Mesendoderm (in vitro differentiated cells): ENCODE data around the gene FHL1.

ENCODE experiments used
- DNase-seq: peaks from one replicate; pipeline ENCODE4 v3.0.0; 2013
- H2AK5ac ChIP-seq: 2 replicates; pipeline ENCODE4 v1.6.1; 2013; ENCODE audit warnings: low read length, inconsistent platforms
- H2BK120ac ChIP-seq: 2 replicates; pipeline ENCODE4 v1.6.1; 2013; ENCODE audit warnings: low read depth, mild to moderate bottlenecking, low read length, moderate library complexity, mixed read lengths
- H2BK15ac ChIP-seq: replicated peaks from 2 replicates; pipeline ENCODE4 v1.6.1; 2013; ENCODE audit warnings: low read depth, mild to moderate bottlenecking, moderate library complexity
- H2BK5ac ChIP-seq: 2 replicates; pipeline ENCODE4 v1.6.1; 2013; ENCODE audit warnings: low read length, inconsistent platforms
- H3K18ac ChIP-seq: 2 replicates; pipeline ENCODE4 v1.6.1; 2013; ENCODE audit warnings: mild to moderate bottlenecking, low read length, mixed read lengths
- H3K23ac ChIP-seq: one replicate; pipeline ENCODE4 v1.6.1; 2013; ENCODE audit warnings: low read length
- H3K27ac ChIP-seq: 2 replicates; pipeline ENCODE4 v1.5.1; 2013; ENCODE audit warnings: low read depth, mild to moderate bottlenecking, inconsistent platforms, low read length, moderate library complexity
- H3K27me3 ChIP-seq: 2 replicates; pipeline ENCODE4 v1.6.1; 2013; ENCODE audit warnings: low read length, control low read depth, mild to moderate bottlenecking, inconsistent platforms; ENCODE audit not compliant: insufficient read depth, poor library complexity
- H3K36me3 ChIP-seq: 2 replicates; pipeline ENCODE4 v1.6.1; 2013; ENCODE audit warnings: low read length, inconsistent platforms; ENCODE audit not compliant: control insufficient read depth, insufficient read depth
- H3K4ac ChIP-seq: one replicate; pipeline ENCODE4 v1.6.1; 2013; ENCODE audit warnings: low read depth, mild to moderate bottlenecking, low read length, moderate library complexity
- H3K4me1 ChIP-seq: 2 replicates; pipeline ENCODE4 v1.6.1; 2013; ENCODE audit warnings: low read depth, low read length, inconsistent platforms; ENCODE audit not compliant: control insufficient read depth
- H3K4me2 ChIP-seq: 2 replicates; pipeline ENCODE4 v1.6.1; 2013; ENCODE audit warnings: low read length
- H3K4me3 ChIP-seq: 2 replicates; pipeline ENCODE4 v1.5.1; 2013; ENCODE audit warnings: mild to moderate bottlenecking, low read length
- H3K56ac ChIP-seq: one replicate; pipeline ENCODE4 v1.6.1; 2013; ENCODE audit warnings: low read length
- H3K79me1 ChIP-seq: 2 replicates; pipeline ENCODE4 v1.6.1; 2013; ENCODE audit warnings: low read length, inconsistent platforms
- H3K79me2 ChIP-seq: 2 replicates; pipeline ENCODE4 v1.6.1; 2013; ENCODE audit warnings: mild to moderate bottlenecking, low read length; ENCODE audit not compliant: control insufficient read depth, insufficient read depth
- H3K9ac ChIP-seq: 2 replicates; pipeline ENCODE4 v1.6.1; 2013; ENCODE audit warnings: low read length, inconsistent platforms
- H4K5ac ChIP-seq: one replicate; pipeline ENCODE4 v1.6.1; 2013; ENCODE audit warnings: low read length
- H4K8ac ChIP-seq: one replicate; pipeline ENCODE4 v1.6.1; 2013; ENCODE audit warnings: low read depth, mild to moderate bottlenecking, control low read depth, low read length, moderate library complexity
- WGBS: extraction: QIAGEN DNeasy Blood & Tissue Kit; methylation state at CpG from one replicate; pipeline ENCODE4 v1.1.7; 2013; ENCODE audit warnings: low lambda C conversion rate, missing lambda C conversion rate; ENCODE audit not compliant: insufficient coverage; ENCODE audit errors: extremely low coverage; 5-methylcytosine and 5-hydroxymethylcytosine counted together

Gene FHL1

DNA sequence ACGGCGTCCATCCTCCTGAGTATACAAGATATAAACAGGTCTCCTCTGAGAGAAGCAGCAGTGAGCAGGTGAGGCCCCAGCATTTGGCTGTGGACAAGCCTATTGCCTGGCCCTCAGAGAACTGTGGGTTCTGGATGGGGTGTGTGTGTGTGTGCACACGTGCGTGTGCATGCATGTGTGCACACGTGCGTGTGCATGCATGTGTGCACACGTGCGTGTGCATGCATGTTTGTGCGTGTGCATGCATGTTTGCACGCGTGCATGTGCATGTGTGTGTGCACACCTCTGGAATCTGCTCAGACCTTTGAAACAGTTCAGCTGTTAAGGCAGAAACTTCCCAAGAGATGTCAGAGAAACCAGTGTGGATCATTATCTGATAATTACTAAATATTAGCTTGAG lies 22.2 kb upstream of the FHL1 start:
- no peaks in the 10 kb centered on the region for H3K79me1 ChIP-seq
- no CpG with 5 or more reads among the region's 11 CpGs for WGBS

DNA sequence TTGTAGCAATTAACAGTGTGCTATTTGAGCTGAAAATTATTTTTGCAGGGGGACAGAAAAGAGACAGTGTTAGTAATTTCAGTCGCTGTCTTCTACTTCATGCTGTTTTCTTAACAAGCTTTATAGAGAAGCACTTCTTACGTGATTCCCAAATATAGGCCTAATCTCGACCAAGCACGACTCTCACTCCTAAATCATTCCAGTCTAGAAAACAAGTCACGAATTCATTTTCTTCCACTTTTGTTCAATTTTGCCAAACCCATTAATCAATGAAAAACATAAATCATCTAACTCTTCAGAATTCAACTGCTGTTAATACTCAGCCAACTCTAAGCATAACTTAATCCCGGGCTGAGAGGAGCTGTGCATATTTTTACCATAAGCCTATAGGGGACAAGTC lies 21.0 kb upstream of the FHL1 start:
- no peak overlapping the region for H2BK120ac ChIP-seq
- no peak overlapping the region for H3K4me2 ChIP-seq
- no peak overlapping the region for H3K18ac ChIP-seq
- H3K4ac ChIP-seq, result no peak overlapping the region
- no peak overlapping the region for H2BK15ac ChIP-seq
- no peaks in the 10 kb centered on the region for H3K36me3 ChIP-seq
- H3K27ac ChIP-seq, result no peak overlapping the region
- H2BK5ac ChIP-seq, result no peak overlapping the region
- no peaks in the 10 kb centered on the region for H3K4me1 ChIP-seq
- no peaks in the 10 kb centered on the region for H3K79me1 ChIP-seq
- no peak overlapping the region for H4K8ac ChIP-seq
- H3K79me2 ChIP-seq, result no peaks in the 10 kb centered on the region
- WGBS, result no CpG with 5 or more reads among the region's 6 CpGs
- no peak overlapping the region for H3K9ac ChIP-seq
- no peak overlapping the region for H4K5ac ChIP-seq
- no peak overlapping the region for H3K23ac ChIP-seq
- H3K4me3 ChIP-seq, result no peak overlapping the region
- no peak overlapping the region for H3K56ac ChIP-seq
- DNase-seq, result no peak
- H2AK5ac ChIP-seq, result no peak overlapping the region
- H3K27me3 ChIP-seq, result no peaks in the 10 kb centered on the region

More for the DNA sequence above, 22.2 kb upstream of the FHL1 start:
- Histone ChIP-seq H2BK120ac (no peak overlapping the region), H2BK5ac (no peak overlapping the region), H3K56ac (no peak overlapping the region), H3K4me1 (no peaks in the 10 kb centered on the region), H4K8ac (no peak overlapping the region), H4K5ac (no peak overlapping the region), H3K79me2 (no peaks in the 10 kb centered on the region), H2BK15ac (no peak overlapping the region), H3K4me2 (no peak overlapping the region), H3K4me3 (no peak overlapping the region), H2AK5ac (no peak overlapping the region), H3K23ac (no peak overlapping the region), H3K4ac (no peak overlapping the region), H3K18ac (no peak overlapping the region), H3K36me3 (no peaks in the 10 kb centered on the region), H3K27ac (no peak overlapping the region), H3K27me3 (no peaks in the 10 kb centered on the region), H3K9ac (no peak overlapping the region)
- no peak for DNase-seq

DNA sequence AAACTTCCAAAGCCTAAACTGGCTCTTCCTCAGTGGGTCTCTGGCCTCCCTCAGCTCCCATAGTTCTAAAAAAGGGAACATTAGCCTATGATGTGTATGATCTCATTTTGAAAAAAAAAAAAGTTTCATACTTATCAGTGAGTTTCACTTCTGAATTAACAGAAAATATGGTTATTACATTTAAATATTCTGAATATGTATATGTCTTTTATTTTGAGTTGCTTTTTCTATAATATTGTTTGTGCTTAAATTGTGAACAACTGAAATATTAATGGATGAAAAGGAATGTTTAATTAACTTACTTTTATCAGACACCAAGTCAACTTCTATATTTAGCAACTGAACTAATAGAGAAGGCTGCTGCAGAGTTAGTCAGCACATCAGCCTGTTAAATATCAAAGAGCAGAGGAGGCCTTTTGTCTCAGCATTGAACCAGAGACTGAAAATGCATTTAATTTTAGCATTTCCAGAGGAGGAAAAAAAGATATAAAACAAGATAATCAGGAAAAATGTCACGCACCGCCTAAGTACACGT lies 20.4 kb upstream of the FHL1 start:
- no peak overlapping the region for H3K23ac ChIP-seq
- no peak overlapping the region for H4K5ac ChIP-seq
- H3K56ac ChIP-seq, result no peak overlapping the region
- H3K9ac ChIP-seq, result no peak overlapping the region
- H4K8ac ChIP-seq, result no peak overlapping the region
- no peak overlapping the region for H3K27ac ChIP-seq
- H3K18ac ChIP-seq, result no peak overlapping the region
- no peaks in the 10 kb centered on the region for H3K36me3 ChIP-seq
- H3K27me3 ChIP-seq, result no peaks in the 10 kb centered on the region
- DNase-seq, result no peak
- no peak overlapping the region for H3K4me2 ChIP-seq
- H2AK5ac ChIP-seq, result no peak overlapping the region
- no peak overlapping the region for H3K4ac ChIP-seq
- H2BK15ac ChIP-seq, result no peak overlapping the region
- H2BK5ac ChIP-seq, result no peak overlapping the region
- H3K4me3 ChIP-seq, result no peak overlapping the region
- no peak overlapping the region for H2BK120ac ChIP-seq
- no CpG with 5 or more reads among the region's 3 CpGs for WGBS
- H3K79me1 ChIP-seq, result no peaks in the 10 kb centered on the region
- no peaks in the 10 kb centered on the region for H3K4me1 ChIP-seq
- H3K79me2 ChIP-seq, result no peaks in the 10 kb centered on the region

DNA sequence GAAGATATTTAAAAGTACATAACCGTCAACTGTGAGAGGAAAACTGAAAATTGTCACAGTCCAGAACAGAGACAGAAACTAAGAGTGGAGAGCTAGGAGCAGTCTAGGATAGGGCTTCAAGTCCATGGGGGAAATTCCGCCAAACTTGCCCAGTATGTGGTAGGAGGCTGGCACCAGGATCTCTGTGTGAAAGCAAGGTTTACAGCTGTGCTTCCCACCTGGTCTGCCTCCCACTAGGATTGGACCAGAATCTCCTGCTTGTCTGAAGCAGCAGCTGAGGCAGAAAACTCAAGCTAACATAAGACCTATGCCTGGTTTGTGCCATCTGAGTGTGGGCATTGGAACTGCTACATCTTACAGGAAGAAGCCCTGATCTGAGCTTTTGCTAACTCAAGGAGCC lies 18.6 kb upstream of the FHL1 start:
- Histone ChIP-seq H3K9ac (no peak overlapping the region), H3K27ac (no peak overlapping the region), H3K36me3 (no peaks in the 10 kb centered on the region), H2BK120ac (no peak overlapping the region), H3K4ac (no peak overlapping the region), H3K18ac (no peak overlapping the region), H3K27me3 (no peaks in the 10 kb centered on the region), H3K23ac (no peak overlapping the region), H3K4me3 (no peak overlapping the region), H2BK15ac (no peak overlapping the region), H3K4me1 (no peaks in the 10 kb centered on the region), H3K79me1 (no peaks in the 10 kb centered on the region), H3K79me2 (no peaks in the 10 kb centered on the region), H3K56ac (no peak overlapping the region), H4K5ac (no peak overlapping the region), H2AK5ac (no peak overlapping the region), H2BK5ac (no peak overlapping the region), H3K4me2 (no peak overlapping the region), H4K8ac (no peak overlapping the region)
- no peak for DNase-seq
- no CpG with 5 or more reads among the region's 2 CpGs for WGBS

DNA sequence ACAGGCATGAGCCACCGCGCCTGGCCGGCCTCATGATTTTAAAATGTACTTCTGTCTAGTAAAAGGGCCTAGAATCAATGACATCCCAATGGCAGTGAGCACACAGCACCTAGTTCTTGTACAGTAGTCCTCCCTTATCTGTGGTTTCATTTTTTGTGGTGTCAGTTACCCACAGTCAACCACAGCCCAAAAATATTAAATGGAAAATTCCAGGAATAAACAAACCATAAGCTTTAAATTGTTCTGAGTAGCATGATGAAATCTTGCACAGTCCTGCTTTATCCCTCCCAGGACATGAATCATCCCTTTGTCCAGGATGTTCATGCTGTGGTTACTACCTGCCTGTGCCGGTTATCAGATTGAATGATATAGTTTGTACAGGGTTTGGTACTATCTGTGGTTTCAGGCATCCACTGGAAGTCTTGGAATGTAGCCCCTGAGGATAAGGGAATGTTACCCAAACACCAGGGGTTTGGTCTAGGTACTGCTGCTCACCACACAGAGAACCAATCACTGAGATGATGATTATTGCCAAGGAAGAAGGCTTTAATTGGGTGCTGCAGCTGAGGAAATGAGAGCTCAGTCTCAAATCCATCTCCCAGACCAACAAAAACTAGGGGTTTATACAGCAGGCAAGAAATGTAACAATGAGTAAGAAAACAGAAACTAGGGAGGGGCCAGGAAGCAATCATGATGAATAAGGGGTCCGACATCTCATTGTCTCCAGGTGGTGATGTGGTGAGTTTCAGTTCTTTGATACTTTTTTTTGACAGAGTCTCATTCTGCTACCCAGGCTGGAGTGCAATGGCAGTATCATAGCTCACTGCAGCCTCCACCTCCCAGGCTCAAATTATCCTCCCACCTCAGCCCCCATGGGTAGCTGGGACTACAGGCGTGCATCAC lies 16.2 kb upstream of the FHL1 start:
- H3K27ac ChIP-seq, result no peak overlapping the region

More for the DNA sequence above, 16.2 kb upstream of the FHL1 start:
- Histone ChIP-seq H3K18ac (no peak overlapping the region), H3K56ac (no peak overlapping the region), H3K9ac (no peak overlapping the region), H3K36me3 (no peaks in the 10 kb centered on the region), H3K4me3 (no peak overlapping the region), H3K4ac (no peak overlapping the region), H2AK5ac (no peak overlapping the region), H3K4me2 (no peak overlapping the region), H3K79me2 (no peaks in the 10 kb centered on the region), H2BK5ac (no peak overlapping the region), H3K23ac (no peak overlapping the region), H4K8ac (no peak overlapping the region), H4K5ac (no peak overlapping the region), H2BK15ac (no peak overlapping the region), H3K27me3 (no peaks in the 10 kb centered on the region), H3K79me1 (no peaks in the 10 kb centered on the region), H3K4me1 (no peaks in the 10 kb centered on the region), H2BK120ac (no peak overlapping the region)
- no peak for DNase-seq
- WGBS, result no CpG with 5 or more reads among the region's 6 CpGs
